DND-41 (cell line): ENCODE data around the gene SIGMAR1.

ENCODE experiments used
- ATAC-seq: fragments of 200-7000 bp; cut with Tn5 transposase; 3 replicates; pipeline ENCODE4 v1.9.1; 2021; ENCODE audit warnings: low read depth; ENCODE audit not compliant: insufficient read depth
- DNase-seq: peaks from one replicate; pipeline ENCODE4 v3.0.0-alpha.2; 2020
- H2AFZ ChIP-seq: 2 replicates; pipeline ENCODE4 v1.6.0; 2012; ENCODE audit warnings: low read depth, low read length
- H3K27ac ChIP-seq: 2 replicates; pipeline ENCODE4 v1.5.1; 2012; ENCODE audit warnings: low read length, inconsistent platforms
- H3K27me3 ChIP-seq: fragments of 200-600 bp; sonication (generic); 2 replicates; pipeline ENCODE4 v1.6.0; 2012; ENCODE audit warnings: low read length, mild to moderate bottlenecking, inconsistent platforms; ENCODE audit not compliant: insufficient read depth, poor library complexity
- H3K36me3 ChIP-seq: 2 replicates; pipeline ENCODE4 v1.5.1; 2012; ENCODE audit warnings: low read length, inconsistent platforms; ENCODE audit not compliant: insufficient read depth
- H3K4me1 ChIP-seq: 2 replicates; pipeline ENCODE4 v1.5.1; 2012; ENCODE audit warnings: mild to moderate bottlenecking, low read length; ENCODE audit not compliant: insufficient read depth
- H3K4me2 ChIP-seq: 2 replicates; pipeline ENCODE4 v1.6.0; 2012; ENCODE audit warnings: mild to moderate bottlenecking, moderate library complexity, low read length, inconsistent platforms; ENCODE audit not compliant: insufficient read depth
- H3K4me3 ChIP-seq, 2 experiments: fragments of 200-600 bp in 1 of 2; shearing (Covaris generic) in 1 of 2; 2 replicates each; pipeline ENCODE4 v1.5.1; 2012 to 2016; ENCODE audit warnings: inconsistent platforms in 2 of 2, low read length in 2 of 2, mild to moderate bottlenecking in 2 of 2, low read depth in 1 of 2, moderate library complexity in 1 of 2
- H3K79me2 ChIP-seq: 2 replicates; pipeline ENCODE4 v1.6.0; 2012; ENCODE audit warnings: low read length, inconsistent platforms; ENCODE audit not compliant: insufficient read depth
- H3K9ac ChIP-seq: 2 replicates; pipeline ENCODE4 v1.6.0; 2012; ENCODE audit warnings: low read depth, mild to moderate bottlenecking, inconsistent platforms, low read length, moderate library complexity
- H3K9me3 ChIP-seq: 2 replicates; pipeline ENCODE4 v1.5.1; 2012; ENCODE audit warnings: low read length, moderate library complexity, mild to moderate bottlenecking, inconsistent platforms; ENCODE audit not compliant: insufficient read depth, severe bottlenecking
- H4K20me1 ChIP-seq: 2 replicates; pipeline ENCODE4 v1.6.0; 2012; ENCODE audit warnings: low read length; ENCODE audit not compliant: insufficient read depth
- EZH2 ChIP-seq: IDR thresholded peaks from 3 replicates; pipeline ENCODE4 v1.6.1; 2012; ENCODE audit warnings: borderline replicate concordance, low read depth, mild to moderate bottlenecking, moderate library complexity, low read length, inconsistent platforms; ENCODE audit not compliant: severe bottlenecking
- TF ChIP-seq, protein P1 (sequence below): IDR thresholded peaks from 2 replicates; pipeline ENCODE4 v1.5.1; 2012; ENCODE audit warnings: borderline replicate concordance, low read length, moderate library complexity, mild to moderate bottlenecking; ENCODE audit not compliant: poor library complexity, severe bottlenecking; ENCODE audit errors: extremely low read depth

SIGMAR1 gene

DNA sequence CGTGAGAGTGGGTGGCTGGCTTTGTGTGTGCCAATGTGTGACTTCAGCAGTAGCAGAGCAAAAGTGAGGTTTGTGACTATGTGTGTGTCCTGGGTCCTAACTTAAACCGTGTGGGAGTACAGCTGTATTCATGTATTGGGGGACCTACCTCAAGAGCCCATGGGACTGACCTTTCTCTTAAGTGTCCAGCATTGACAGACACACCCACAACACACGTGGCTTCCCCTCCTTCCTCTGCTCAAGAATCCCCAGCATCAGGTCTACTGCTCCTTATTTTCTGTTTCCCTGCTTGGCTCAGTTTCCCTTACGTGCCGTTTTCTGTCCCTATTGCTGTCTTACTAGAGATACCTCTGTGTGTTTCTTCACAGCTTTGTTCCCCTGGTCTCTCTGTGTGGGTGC, 15.0 kb upstream of the SIGMAR1 start:
- Histone ChIP-seq H3K4me2 (no peak overlapping the region), H4K20me1 (no peaks in the 10 kb centered on the region), H3K4me1 (peaks cover 12% of the 10 kb centered on the region), H3K36me3 (peaks cover 27% of the 10 kb centered on the region), H3K9ac (no peak overlapping the region), H2AFZ (no peak overlapping the region), H3K4me3 (no peak overlapping the region), H3K79me2 (peaks cover 5% of the 10 kb centered on the region), H3K27me3 (no peaks in the 10 kb centered on the region), H3K27ac (no peak overlapping the region), H3K9me3 (no peaks in the 10 kb centered on the region)
- no peak for DNase-seq
- TF ChIP-seq, protein P1, sequence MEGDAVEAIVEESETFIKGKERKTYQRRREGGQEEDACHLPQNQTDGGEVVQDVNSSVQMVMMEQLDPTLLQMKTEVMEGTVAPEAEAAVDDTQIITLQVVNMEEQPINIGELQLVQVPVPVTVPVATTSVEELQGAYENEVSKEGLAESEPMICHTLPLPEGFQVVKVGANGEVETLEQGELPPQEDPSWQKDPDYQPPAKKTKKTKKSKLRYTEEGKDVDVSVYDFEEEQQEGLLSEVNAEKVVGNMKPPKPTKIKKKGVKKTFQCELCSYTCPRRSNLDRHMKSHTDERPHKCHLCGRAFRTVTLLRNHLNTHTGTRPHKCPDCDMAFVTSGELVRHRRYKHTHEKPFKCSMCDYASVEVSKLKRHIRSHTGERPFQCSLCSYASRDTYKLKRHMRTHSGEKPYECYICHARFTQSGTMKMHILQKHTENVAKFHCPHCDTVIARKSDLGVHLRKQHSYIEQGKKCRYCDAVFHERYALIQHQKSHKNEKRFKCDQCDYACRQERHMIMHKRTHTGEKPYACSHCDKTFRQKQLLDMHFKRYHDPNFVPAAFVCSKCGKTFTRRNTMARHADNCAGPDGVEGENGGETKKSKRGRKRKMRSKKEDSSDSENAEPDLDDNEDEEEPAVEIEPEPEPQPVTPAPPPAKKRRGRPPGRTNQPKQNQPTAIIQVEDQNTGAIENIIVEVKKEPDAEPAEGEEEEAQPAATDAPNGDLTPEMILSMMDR = no peak
- no peak for TF ChIP-seq EZH2
- ATAC-seq = no peak

DNA sequence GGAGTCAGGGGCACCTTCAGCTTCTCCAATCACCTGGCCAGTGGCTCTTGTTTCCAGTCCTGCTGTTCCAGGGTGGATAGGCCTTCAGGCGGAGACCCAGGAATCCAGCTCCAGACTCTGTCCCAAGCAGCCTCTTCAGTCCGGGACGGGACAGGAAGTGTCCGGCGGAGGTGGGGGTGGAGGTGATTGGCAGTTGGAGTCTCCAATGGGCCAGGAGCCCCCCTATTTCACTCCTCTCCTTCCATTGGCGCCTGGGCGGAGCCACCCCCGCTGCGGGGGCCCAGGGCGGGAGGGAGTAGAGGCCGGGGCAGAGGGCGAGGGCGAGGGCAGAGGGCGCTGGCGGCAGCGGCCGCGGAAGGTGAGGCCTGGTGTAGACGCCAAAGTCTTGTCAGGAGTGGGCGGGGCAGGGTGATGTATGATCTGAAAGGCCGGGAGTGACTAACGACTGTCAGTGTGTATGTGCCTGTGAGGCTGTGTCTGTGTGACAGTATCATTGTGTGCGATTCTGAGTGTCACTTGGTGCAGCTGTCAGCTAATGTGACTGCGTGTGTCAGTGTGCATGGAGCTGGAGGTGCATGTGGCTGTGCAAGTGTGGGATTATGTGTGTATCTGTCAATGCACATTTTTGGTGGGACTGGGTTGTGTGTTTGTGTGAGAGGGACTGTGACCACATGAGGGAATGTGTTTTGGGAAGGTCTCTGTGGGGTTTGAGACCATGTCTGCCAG, 14.5 kb upstream of the SIGMAR1 start, which contains the start of gene IL11RA:
TSS of gene IL11RA (plus strand) at position 310 of the 726 bp plus-strand sequence. CDS start 3,033 bp downstream, outside the sequence.
- H3K27ac ChIP-seq = no peak within 1 kb of the TSS
- H3K9me3 ChIP-seq = no peaks in the 10 kb centered on the region
- H3K79me2 ChIP-seq = peaks cover 11% of the 10 kb centered on the region
- peaks cover 28% of the 10 kb centered on the region for H3K36me3 ChIP-seq
- no peak for TF ChIP-seq EZH2
- TF ChIP-seq, protein P1 = no peak
- H3K4me3 ChIP-seq = no peak within 1 kb of the TSS
- ATAC-seq (no peak; the same call in 2 of the 3 replicates), DNase-seq (no peak)
- no peaks in the 10 kb centered on the region for H3K27me3 ChIP-seq
- 0 out of 2 replicates have a peak, but pooled peaks cover 2% of the 10 kb centered on the region for H4K20me1 ChIP-seq
- H3K4me2 ChIP-seq = no peak within 1 kb of the TSS
- H3K9ac ChIP-seq = no peak within 1 kb of the TSS
- peaks cover 17% of the 10 kb centered on the region for H3K4me1 ChIP-seq
- H2AFZ ChIP-seq = no peak within 1 kb of the TSS

DNA sequence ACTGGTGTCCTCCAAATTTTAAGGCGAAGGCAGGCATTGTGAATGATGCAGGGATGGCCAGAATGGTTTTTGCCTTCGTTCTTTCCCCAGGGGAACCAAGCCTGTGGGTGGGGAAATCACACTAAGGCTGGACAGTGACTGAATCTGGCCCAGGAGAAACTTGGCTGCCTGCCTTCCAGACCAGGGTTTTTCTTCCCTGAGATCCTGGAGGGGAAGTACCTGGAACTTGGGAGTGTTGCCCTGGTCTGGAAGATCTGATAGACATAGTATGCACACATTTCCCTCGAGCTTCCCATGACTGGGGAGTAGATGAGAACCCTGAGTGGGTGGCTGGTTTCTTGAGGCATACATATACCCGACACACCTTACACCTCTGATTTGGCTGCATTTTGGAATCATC, 13.7 kb upstream of the SIGMAR1 start:
- no peak overlapping the region for H3K27ac ChIP-seq
- DNase-seq = no peak
- H3K4me3 ChIP-seq = no peak overlapping the region
- no peaks in the 10 kb centered on the region for H3K9me3 ChIP-seq
- H3K9ac ChIP-seq = no peak overlapping the region
- peaks cover 16% of the 10 kb centered on the region for H3K79me2 ChIP-seq
- H3K36me3 ChIP-seq = peaks cover 31% of the 10 kb centered on the region
- no peak for ATAC-seq
- no peaks in the 10 kb centered on the region for H3K27me3 ChIP-seq
- no peak overlapping the region for H2AFZ ChIP-seq
- no peak for TF ChIP-seq EZH2
- TF ChIP-seq, protein P1 = no peak
- H3K4me1 ChIP-seq = peaks cover 21% of the 10 kb centered on the region
- H4K20me1 ChIP-seq = 0 out of 2 replicates have a peak, but pooled peaks cover 3% of the 10 kb centered on the region
- H3K4me2 ChIP-seq = no peak overlapping the region
